IPS DF 6.9 (cell line): Measurements from ENCODE around the gene MMP8.

Source experiments
- DNase-seq: peaks from one replicate; pipeline ENCODE4 v3.0.0-alpha.2; 2013; ENCODE audit warnings: low read depth, low spot score
- H3K27ac ChIP-seq: one replicate; pipeline ENCODE4 v1.5.1; 2013; ENCODE audit warnings: low read length, control low read depth
- H3K27me3 ChIP-seq: 2 replicates; pipeline ENCODE4 v1.6.1; 2013; ENCODE audit warnings: mild to moderate bottlenecking, low read length; ENCODE audit not compliant: control insufficient read depth, insufficient read depth
- H3K36me3 ChIP-seq: 2 replicates; pipeline ENCODE4 v1.6.1; 2013; ENCODE audit warnings: low read length; ENCODE audit not compliant: control insufficient read depth, insufficient read depth
- H3K4me1 ChIP-seq: 2 replicates; pipeline ENCODE4 v1.6.1; 2013; ENCODE audit warnings: low read length; ENCODE audit not compliant: control insufficient read depth, insufficient read depth
- H3K4me3 ChIP-seq: 2 replicates; pipeline ENCODE4 v1.5.1; 2013; ENCODE audit warnings: mild to moderate bottlenecking, low read length
- H3K9me3 ChIP-seq: 2 replicates; pipeline ENCODE4 v1.6.1; 2013; ENCODE audit warnings: low read length, inconsistent platforms; ENCODE audit not compliant: control insufficient read depth, insufficient read depth
- WGBS: extraction: QIAGEN DNeasy Blood & Tissue Kit; methylation state at CpG from one replicate; pipeline ENCODE4 v1.1.7; 2013; ENCODE audit warnings: mixed read lengths, missing lambda C conversion rate; ENCODE audit not compliant: insufficient read length, insufficient coverage; 5-methylcytosine and 5-hydroxymethylcytosine counted together

The MMP8 gene

DNA sequence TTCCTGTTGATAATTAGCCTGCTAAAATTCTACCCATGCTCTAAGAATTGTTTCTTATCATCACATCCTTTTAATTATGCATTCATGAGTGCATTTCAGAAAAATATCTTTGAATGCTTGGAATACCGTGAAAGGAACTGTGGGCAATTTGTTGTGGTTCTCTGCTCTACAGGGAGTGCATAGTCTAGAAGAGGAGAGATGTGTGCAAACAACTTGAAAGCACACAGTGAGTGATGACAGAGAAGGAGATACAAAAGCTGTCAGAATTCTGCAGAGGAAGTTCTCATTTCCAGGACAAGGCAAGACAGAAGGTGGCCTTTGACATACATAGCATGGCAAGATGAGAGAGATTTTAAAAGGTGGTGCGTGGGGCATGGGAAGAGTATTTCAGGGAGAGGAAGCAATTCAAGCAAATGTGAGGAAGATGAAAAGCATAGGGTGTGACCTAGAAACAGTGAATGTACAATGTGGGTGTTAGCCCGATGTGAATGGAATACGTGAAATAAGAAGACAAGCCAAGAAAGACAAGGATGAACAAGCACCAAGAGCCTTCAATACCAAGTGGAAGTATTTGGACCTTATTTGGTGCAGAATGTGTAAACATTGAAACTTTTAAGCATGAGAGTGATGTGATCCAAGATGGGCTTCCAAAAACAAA lies 5.0 kb downstream of the MMP8 start:
- no peaks in the 10 kb centered on the region for H3K9me3 ChIP-seq
- no peaks in the 10 kb centered on the region for H3K36me3 ChIP-seq
- DNase-seq = no peak
- no peaks in the 10 kb centered on the region for H3K27me3 ChIP-seq
- no peak overlapping the region for H3K4me3 ChIP-seq
- H3K27ac ChIP-seq = no peak overlapping the region
- WGBS = no CpG with 5 or more reads among the region's 4 CpGs
- H3K4me1 ChIP-seq = no peaks in the 10 kb centered on the region

DNA sequence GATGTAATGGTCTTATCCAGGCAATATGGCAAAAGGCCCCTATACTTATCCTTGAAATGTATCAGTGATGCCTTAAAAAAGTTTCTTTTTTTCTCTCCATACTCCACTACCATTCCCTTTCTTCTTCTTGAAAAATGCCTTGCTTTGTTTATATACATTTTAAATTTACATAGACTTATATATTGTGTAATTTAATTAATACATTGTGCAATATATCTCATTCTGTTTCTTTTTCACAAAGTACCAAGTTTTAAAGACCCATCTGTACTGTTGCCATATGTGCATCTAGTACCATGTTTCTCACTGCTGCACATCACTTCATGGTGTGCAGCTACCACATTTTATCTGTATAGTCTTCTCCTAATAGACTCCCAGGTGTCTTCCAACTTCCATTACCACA lies 7.5 kb downstream of the MMP8 start:
- H3K4me3 ChIP-seq = no peak overlapping the region
- no peaks in the 10 kb centered on the region for H3K27me3 ChIP-seq
- no peaks in the 10 kb centered on the region for H3K36me3 ChIP-seq
- H3K27ac ChIP-seq = no peak overlapping the region
- no peak for DNase-seq
- H3K4me1 ChIP-seq = no peaks in the 10 kb centered on the region
- no peaks in the 10 kb centered on the region for H3K9me3 ChIP-seq

DNA sequence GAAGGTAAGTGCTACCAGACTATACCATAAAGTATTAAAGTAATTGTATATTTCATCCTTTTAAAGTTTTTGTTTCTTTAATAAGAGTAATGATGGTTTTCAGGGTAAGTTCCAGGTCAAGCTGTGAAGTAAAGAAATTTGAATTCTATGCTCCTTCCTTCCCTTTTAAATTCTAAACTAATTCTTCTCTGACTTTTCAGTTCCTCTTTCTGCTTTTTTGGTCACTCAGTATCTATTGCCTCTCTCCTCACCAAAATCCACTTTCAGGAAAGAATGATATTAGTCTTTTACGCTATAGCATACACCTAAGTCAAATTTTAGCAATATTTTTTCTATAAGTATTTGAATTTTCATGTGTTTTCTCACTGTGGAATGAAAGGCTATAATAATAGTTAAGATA lies 8.2 kb downstream of the MMP8 start:
- Histone ChIP-seq H3K27ac (no peak overlapping the region), H3K36me3 (no peaks in the 10 kb centered on the region), H3K4me3 (no peak overlapping the region), H3K9me3 (no peaks in the 10 kb centered on the region), H3K4me1 (no peaks in the 10 kb centered on the region; the same call in 1 of the 2 replicates), H3K27me3 (no peaks in the 10 kb centered on the region)
- DNase-seq = no peak
- no CpG with 5 or more reads among the region's 1 CpG for WGBS

DNA sequence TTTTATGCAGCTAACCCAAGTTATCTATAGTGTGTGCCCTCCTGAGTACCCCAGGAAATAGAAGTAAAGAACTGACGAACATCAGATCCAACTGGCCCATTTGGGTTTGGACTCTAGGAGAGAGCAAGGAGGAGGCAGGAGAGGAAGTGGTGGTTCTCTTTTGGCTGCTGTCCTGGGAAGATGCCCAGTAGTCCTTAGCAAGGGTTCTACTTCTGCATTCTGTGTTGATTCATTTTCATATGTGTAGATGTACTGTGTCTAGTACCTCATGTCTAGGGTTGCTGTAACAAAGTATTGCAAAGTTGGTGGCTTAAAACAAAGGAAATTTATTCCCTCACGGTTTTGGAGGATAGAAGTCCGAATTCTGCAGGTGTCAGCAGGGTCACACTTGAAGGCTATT lies 12.6 kb downstream of the MMP8 start:
- Histone ChIP-seq H3K27me3 (no peaks in the 10 kb centered on the region), H3K4me1 (no peaks in the 10 kb centered on the region; the same call in 1 of the 2 replicates), H3K36me3 (no peaks in the 10 kb centered on the region), H3K4me3 (no peak overlapping the region), H3K9me3 (no peaks in the 10 kb centered on the region), H3K27ac (no peak overlapping the region)
- no CpG with 5 or more reads among the region's 3 CpGs for WGBS
- no peak for DNase-seq

DNA sequence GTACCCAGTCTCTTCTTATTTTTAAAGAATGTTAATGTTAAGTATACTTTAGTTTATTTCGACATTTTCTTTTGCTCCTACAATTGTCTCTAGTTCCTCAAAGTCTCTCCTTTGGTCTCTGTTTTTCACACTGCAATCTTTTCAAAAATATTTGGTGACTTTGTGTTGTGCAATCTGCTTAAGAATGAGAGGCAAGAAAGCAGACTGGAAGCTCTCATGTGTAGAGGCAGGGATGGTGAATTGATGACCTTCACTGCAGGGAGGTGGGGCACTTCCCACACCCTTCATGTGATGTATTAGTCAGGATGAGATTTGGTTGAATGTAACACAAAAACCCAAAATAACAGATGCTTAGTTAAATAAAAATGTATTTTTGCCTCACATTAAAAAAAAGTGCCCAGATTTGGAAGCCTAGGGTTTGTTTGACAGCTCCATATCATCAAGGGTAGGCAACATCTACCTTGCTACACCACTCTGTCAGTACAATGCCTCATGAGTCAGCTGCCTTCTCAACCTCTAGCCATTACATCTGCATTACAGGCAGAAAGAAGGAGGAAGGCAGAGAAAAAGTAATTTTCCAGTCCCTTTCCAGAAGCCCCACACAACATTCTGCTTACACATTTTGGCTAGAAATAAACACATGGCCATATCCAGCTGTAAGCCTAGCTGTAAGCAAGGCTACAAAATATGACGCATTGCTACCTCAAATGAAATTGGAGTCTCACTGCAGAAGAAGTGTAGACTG lies 15.4 kb downstream of the MMP8 start:
- H3K27me3 ChIP-seq = no peaks in the 10 kb centered on the region
- no peaks in the 10 kb centered on the region; the same call in 1 of the 2 replicates for H3K4me1 ChIP-seq
- H3K27ac ChIP-seq = no peak overlapping the region
- H3K9me3 ChIP-seq = no peaks in the 10 kb centered on the region
- no peak for DNase-seq
- WGBS = no CpG with 5 or more reads among the region's 2 CpGs
- H3K36me3 ChIP-seq = no peaks in the 10 kb centered on the region
- no peak overlapping the region for H3K4me3 ChIP-seq

DNA sequence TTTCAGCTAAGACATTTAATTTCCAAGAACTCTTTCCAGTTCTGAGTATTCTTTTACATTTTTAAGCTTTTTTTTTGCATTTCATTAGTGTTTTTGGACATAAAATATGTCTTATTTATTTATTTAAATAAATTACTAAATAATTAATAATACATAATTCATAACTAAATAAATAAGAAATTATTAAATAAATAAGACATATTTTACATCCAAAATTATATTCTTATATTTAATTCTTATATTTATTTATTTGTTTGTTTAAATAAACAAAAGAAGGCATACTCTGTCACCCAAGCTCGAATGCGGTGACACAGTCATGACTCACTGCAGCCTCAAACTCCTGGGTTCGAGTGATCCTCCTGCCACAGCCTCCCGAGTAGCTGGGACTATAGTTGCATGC lies 16.1 kb downstream of the MMP8 start:
- WGBS = no CpG with 5 or more reads among the region's 4 CpGs
- no peaks in the 10 kb centered on the region for H3K36me3 ChIP-seq
- no peak overlapping the region for H3K4me3 ChIP-seq
- H3K27ac ChIP-seq = no peak overlapping the region
- H3K9me3 ChIP-seq = no peaks in the 10 kb centered on the region
- H3K27me3 ChIP-seq = no peaks in the 10 kb centered on the region
- H3K4me1 ChIP-seq = no peaks in the 10 kb centered on the region; the same call in 1 of the 2 replicates
- DNase-seq = no peak

DNA sequence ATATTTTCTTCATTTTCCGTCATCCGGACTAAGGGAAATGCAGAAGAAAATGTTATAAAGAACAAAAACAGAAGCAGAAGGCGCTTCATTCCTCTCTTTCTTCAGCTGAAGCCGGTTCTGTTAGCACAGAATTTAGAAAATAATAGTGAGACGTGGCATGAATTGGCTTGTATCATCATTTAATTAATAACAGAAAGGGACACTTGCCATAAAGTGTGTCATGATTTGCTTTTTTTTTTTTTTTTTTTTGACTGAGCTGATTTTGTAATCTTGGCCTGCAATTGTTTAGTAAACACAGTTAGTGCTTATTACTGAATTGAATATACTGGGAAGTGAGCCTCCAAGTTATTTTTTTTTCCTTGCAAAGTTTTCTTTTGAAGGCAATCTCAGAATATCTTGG lies 19.1 kb downstream of the MMP8 start, which contains the start of gene MMP27:
Gene MMP27 (minus strand): TSS at position 144 of the 400 bp plus-strand sequence. CDS start 55 bp downstream, at position 89.
- Histone ChIP-seq H3K27ac (no peak within 1 kb of the TSS), H3K4me3 (no peak within 1 kb of the TSS), H3K36me3 (no peaks in the 10 kb centered on the region), H3K9me3 (no peaks in the 10 kb centered on the region), H3K27me3 (no peaks in the 10 kb centered on the region), H3K4me1 (no peaks in the 10 kb centered on the region)
- WGBS = no CpG with 5 or more reads among the region's 5 CpGs
- DNase-seq = no peak

DNA sequence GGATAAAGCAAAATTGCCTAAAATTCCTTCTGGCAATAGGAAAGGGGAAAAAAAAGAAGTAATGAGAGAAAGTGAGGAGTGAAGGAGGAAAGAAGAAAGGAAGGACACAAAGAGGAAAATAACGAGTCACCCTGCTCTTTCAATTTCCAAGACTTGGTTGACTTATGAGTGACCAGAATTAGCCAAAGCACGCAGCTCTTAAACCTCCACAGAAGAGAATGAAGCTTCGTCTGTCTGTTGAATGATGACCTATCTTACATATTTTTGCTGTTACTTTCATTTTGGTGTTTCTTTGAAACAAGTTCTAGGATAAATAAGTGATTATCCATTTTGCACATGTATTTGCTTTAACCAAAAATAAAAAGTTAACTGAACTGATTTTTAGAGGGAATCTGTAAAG lies 19.9 kb downstream of the MMP8 start:
- Histone ChIP-seq H3K36me3 (no peaks in the 10 kb centered on the region), H3K4me1 (no peaks in the 10 kb centered on the region), H3K27me3 (no peaks in the 10 kb centered on the region), H3K27ac (no peak overlapping the region), H3K4me3 (no peak overlapping the region), H3K9me3 (no peaks in the 10 kb centered on the region)
- DNase-seq = no peak
- WGBS = no CpG with 5 or more reads among the region's 3 CpGs

DNA sequence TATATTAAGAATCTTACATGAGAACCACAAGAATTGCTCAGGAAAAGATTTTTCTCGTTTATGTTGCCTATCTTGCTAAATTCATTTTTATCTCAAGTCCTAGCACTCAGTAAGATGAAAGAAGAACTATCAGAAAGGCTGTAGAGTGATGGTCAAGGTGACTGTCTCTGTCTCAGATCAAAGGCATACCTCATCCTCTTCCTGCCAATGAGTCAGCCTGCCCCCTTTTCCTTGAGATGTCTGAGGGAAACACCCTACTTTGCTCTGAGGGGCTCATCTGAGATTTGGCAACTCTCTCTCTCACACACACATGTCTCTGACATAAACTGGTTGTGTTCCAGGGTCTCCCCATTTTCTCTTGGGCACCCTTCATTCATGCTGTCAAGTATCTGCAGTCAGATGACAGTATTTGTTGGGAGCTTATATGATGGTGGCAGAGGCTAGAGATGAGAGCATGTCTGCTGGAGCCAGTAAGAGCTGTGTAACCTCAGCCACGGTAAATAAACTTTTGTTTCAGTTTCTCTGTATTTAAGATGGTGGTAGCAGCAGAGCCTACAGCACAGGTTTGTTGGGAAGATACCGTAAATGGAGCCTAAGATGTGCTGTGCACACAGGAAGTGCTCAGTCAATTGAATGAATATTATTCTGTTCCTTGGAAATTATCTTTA lies 20.8 kb downstream of the MMP8 start:
- H3K4me3 ChIP-seq = no peak overlapping the region
- H3K27me3 ChIP-seq = no peaks in the 10 kb centered on the region
- no peak overlapping the region for H3K27ac ChIP-seq
- no peaks in the 10 kb centered on the region for H3K9me3 ChIP-seq
- WGBS = no CpG with 5 or more reads among the region's 3 CpGs
- H3K4me1 ChIP-seq = no peaks in the 10 kb centered on the region
- no peak for DNase-seq
- H3K36me3 ChIP-seq = no peaks in the 10 kb centered on the region

DNA sequence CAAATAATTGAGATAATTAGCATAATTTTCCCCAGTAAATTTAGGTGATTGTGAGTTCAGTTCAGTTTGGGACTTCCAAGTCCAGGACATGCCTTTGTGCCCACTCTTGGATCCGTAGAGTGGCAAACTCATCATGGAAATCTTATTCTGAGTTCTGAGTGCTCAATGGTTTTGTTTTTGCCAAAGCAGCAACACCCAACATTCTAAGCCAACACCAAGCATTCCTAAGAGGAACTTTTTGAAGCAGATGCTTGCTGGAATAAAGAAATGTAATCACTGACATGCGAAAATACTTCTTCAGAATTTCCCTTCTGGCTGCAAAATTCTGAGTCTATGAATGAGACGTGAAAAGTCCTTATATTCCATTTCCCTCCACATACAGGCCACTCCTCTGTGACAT lies 29.6 kb downstream of the MMP8 start:
- Histone ChIP-seq H3K27me3 (no peaks in the 10 kb centered on the region), H3K4me3 (no peak overlapping the region), H3K27ac (no peak overlapping the region), H3K9me3 (no peaks in the 10 kb centered on the region), H3K36me3 (no peaks in the 10 kb centered on the region), H3K4me1 (no peaks in the 10 kb centered on the region)
- WGBS = no CpG with 5 or more reads among the region's 3 CpGs
- no peak for DNase-seq
